Astrocyte (in vitro differentiated cells and primary cell): Measurements from ENCODE around the gene EIF2B5. TPM values are rescaled to one million over a fixed set of nuclear protein-coding genes. Genes with fewer than 3 reads are reported as not detected.
A peak's percentile ranks its signal among the peaks of the same experiment; 100 is the strongest.

Experiments
- DNase-seq: peaks from one replicate; pipeline ENCODE4 v3.0.0-alpha.2; 2010; ENCODE audit warnings: low read depth
- FAIRE-seq: peaks from 2 replicates; lab custom pipeline; 2011; peaks lifted over from hg19 to GRCh38; lab: Jason Lieb, UNC
- H2AFZ ChIP-seq: 2 replicates; pipeline ENCODE4 v1.6.0; 2012; ENCODE audit warnings: low read depth, low read length, inconsistent platforms
- H3K27ac ChIP-seq: 2 replicates; pipeline ENCODE4 v1.5.1; 2011; ENCODE audit warnings: low read depth, low read length, inconsistent platforms
- H3K27me3 ChIP-seq: 2 replicates; pipeline ENCODE4 v1.6.0; 2011; ENCODE audit warnings: low read length, inconsistent platforms; ENCODE audit not compliant: insufficient read depth
- H3K36me3 ChIP-seq: 2 replicates; pipeline ENCODE4 v1.5.1; 2011; ENCODE audit warnings: low read length, inconsistent platforms; ENCODE audit not compliant: insufficient read depth
- H3K4me1 ChIP-seq: 2 replicates; pipeline ENCODE4 v1.5.1; 2011; ENCODE audit warnings: low read length, inconsistent platforms; ENCODE audit not compliant: insufficient read depth
- H3K4me2 ChIP-seq: 2 replicates; pipeline ENCODE4 v1.6.0; 2012; ENCODE audit warnings: low read length, inconsistent platforms
- H3K4me3 ChIP-seq: 2 replicates; pipeline ENCODE4 v1.5.1; 2011; ENCODE audit warnings: low read depth, mild to moderate bottlenecking, low read length, inconsistent platforms; ENCODE audit not compliant: insufficient read depth
- H3K79me2 ChIP-seq: 2 replicates; pipeline ENCODE4 v1.6.0; 2012; ENCODE audit warnings: mild to moderate bottlenecking, low read length, inconsistent platforms; ENCODE audit not compliant: insufficient read depth
- H3K9ac ChIP-seq: 2 replicates; pipeline ENCODE4 v1.6.0; 2012; ENCODE audit warnings: mild to moderate bottlenecking, low read length, inconsistent platforms
- H3K9me3 ChIP-seq: 2 replicates; pipeline ENCODE4 v1.5.1; 2012; ENCODE audit warnings: low read depth, mild to moderate bottlenecking, low read length, inconsistent platforms; ENCODE audit not compliant: insufficient read depth
- H4K20me1 ChIP-seq: 2 replicates; pipeline ENCODE4 v1.6.0; 2012; ENCODE audit warnings: low read length, inconsistent platforms; ENCODE audit not compliant: insufficient read depth
- H3K27ac Mint-ChIP-seq: one replicate; pipeline ENCODE4 v1.8.0; 2021; ENCODE audit warnings: mild to moderate bottlenecking, mixed read lengths; ENCODE audit not compliant: unreplicated experiment
- H3K27me3 Mint-ChIP-seq: one replicate; pipeline ENCODE4 v1.8.0; 2021; ENCODE audit warnings: low read depth, mixed read lengths; ENCODE audit not compliant: unreplicated experiment
- H3K36me3 Mint-ChIP-seq: one replicate; pipeline ENCODE4 v1.8.0; 2021; ENCODE audit warnings: low read depth, mixed read lengths; ENCODE audit not compliant: unreplicated experiment
- H3K4me1 Mint-ChIP-seq: one replicate; pipeline ENCODE4 v1.8.0; 2021; ENCODE audit warnings: low read depth, mixed read lengths; ENCODE audit not compliant: unreplicated experiment
- H3K4me3 Mint-ChIP-seq: one replicate; pipeline ENCODE4 v1.8.0; 2021; ENCODE audit warnings: mild to moderate bottlenecking, moderate library complexity, mixed read lengths; ENCODE audit not compliant: unreplicated experiment
- H3K9me3 Mint-ChIP-seq: one replicate; pipeline ENCODE4 v1.8.0; 2021; ENCODE audit warnings: mild to moderate bottlenecking, mixed read lengths; ENCODE audit not compliant: unreplicated experiment
- CTCF ChIP-seq: IDR thresholded peaks from 2 replicates; pipeline ENCODE4 v1.5.1; 2011; ENCODE audit warnings: low read depth, mild to moderate bottlenecking, inconsistent platforms, low read length, moderate library complexity; ENCODE audit not compliant: insufficient read depth
- EZH2 ChIP-seq: IDR thresholded peaks from 2 replicates; pipeline ENCODE4 v1.6.1; 2012; ENCODE audit warnings: mild to moderate bottlenecking, low read length, inconsistent platforms; ENCODE audit not compliant: insufficient read depth
- total RNA-seq: library from RNA; stranded (reverse); gene quantifications from 2 replicates; pipeline ENCODE4 v1.2.1, GENCODE V29; 2021

EIF2B5 gene
- total RNA-seq, 1 donor from 2014 or later: 22.6 TPM

GRCh38 chr3:184174646-184175492 is 39.7 kb downstream of the EIF2B5 start, which contains the start of gene AP2M1:
TSS of gene AP2M1 (plus strand) at chr3:184174855. CDS start at chr3:184176994, 2,139 bp downstream.
- peaks cover 31% of the 10 kb centered on the region for H3K36me3 ChIP-seq
- H3K79me2 ChIP-seq: peaks cover 52% of the 10 kb centered on the region
- no peaks in the 10 kb centered on the region for H3K27me3 ChIP-seq
- no peaks in the 10 kb centered on the region for H3K9me3 ChIP-seq
- DNase-seq (peak; percentile 98), FAIRE-seq (no peak)
- Mint-ChIP-seq H3K27me3 (no peaks in the 10 kb centered on the region), H3K4me3 (peak within 1 kb of the TSS; percentile 97), H3K36me3 (peaks cover 25% of the 10 kb centered on the region), H3K27ac (peak within 1 kb of the TSS; percentile 98), H3K9me3 (no peaks in the 10 kb centered on the region), H3K4me1 (peaks cover 59% of the 10 kb centered on the region)
- peaks cover 51% of the 10 kb centered on the region for H3K4me1 ChIP-seq
- TF ChIP-seq CTCF: no peak
- no peak for TF ChIP-seq EZH2
- H4K20me1 ChIP-seq: peaks cover 60% of the 10 kb centered on the region
- H3K4me3 ChIP-seq: peak within 1 kb of the TSS; percentile 76
- no peak within 1 kb of the TSS for H2AFZ ChIP-seq
- H3K4me2 ChIP-seq: peak within 1 kb of the TSS; percentile 94
- H3K27ac ChIP-seq: peak within 1 kb of the TSS; percentile 92
- H3K9ac ChIP-seq: peak within 1 kb of the TSS; percentile 98

GRCh38 chr3:184175506-184175905 is 40.3 kb downstream of the EIF2B5 start:
- FAIRE-seq (no peak), DNase-seq (no peak)
- peak overlapping the region; percentile 94 for H3K4me2 ChIP-seq
- peaks cover 57% of the 10 kb centered on the region for H3K4me1 ChIP-seq
- peak overlapping the region; percentile 92 for H3K27ac ChIP-seq
- H3K36me3 Mint-ChIP-seq: peaks cover 29% of the 10 kb centered on the region
- peak overlapping the region; percentile 76 for H3K4me3 ChIP-seq
- H3K27ac Mint-ChIP-seq: peak overlapping the region; percentile 98
- H4K20me1 ChIP-seq: peaks cover 67% of the 10 kb centered on the region
- H3K9ac ChIP-seq: peak overlapping the region; percentile 98
- no peak overlapping the region for H2AFZ ChIP-seq
- H3K79me2 ChIP-seq: peaks cover 58% of the 10 kb centered on the region
- no peaks in the 10 kb centered on the region for H3K9me3 ChIP-seq
- H3K36me3 ChIP-seq: peaks cover 36% of the 10 kb centered on the region
- peaks cover 64% of the 10 kb centered on the region for H3K4me1 Mint-ChIP-seq
- H3K27me3 Mint-ChIP-seq: no peaks in the 10 kb centered on the region
- H3K27me3 ChIP-seq: no peaks in the 10 kb centered on the region
- TF ChIP-seq CTCF: no peak
- no peak for TF ChIP-seq EZH2
- peak overlapping the region; percentile 97 for H3K4me3 Mint-ChIP-seq
- H3K9me3 Mint-ChIP-seq: no peaks in the 10 kb centered on the region
